Hepatocyte (in vitro differentiated cells): Measurements from ENCODE around the gene MBOAT7.
"Not testable (repeated sequence)": the region's sequence is repeated elsewhere in the genome, so short reads cannot be mapped to it uniquely, and the experiment has no call there.

Source experiments
- EZH2 ChIP-seq: fragments of 200-600 bp; sonication (generic); IDR thresholded peaks from 2 replicates; pipeline ENCODE4 v1.6.1; 2016; ENCODE audit warnings: antibody characterized with exemption, mild to moderate bottlenecking, borderline replicate concordance
- TF ChIP-seq, protein P1 (sequence below): fragments of 200-600 bp; sonication (generic); IDR thresholded peaks from 2 replicates; pipeline ENCODE4 v1.5.1; 2016; ENCODE audit warnings: antibody characterized with exemption, mild to moderate bottlenecking; ENCODE audit not compliant: poor library complexity

DNA sequence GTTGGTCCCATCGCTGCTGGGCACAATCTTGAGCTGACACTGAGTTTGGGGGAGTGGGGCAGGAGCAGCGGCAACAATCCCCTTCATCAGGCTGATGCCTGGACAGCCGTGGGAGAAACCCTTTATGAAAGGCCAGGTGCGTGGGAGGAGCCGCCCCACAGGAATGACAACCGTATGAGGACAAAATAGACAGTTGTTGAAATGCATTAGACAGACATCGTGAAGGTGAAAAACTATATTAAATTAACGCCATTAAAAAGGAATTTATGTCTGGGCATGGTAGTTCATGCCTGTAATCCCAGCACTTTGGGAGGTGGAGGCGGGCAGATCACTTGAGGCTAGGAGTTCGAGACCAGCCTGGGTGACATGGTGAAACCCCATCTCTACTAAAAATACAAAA is 35.2 kb upstream of the MBOAT7 start:
- TF ChIP-seq, protein P1, sequence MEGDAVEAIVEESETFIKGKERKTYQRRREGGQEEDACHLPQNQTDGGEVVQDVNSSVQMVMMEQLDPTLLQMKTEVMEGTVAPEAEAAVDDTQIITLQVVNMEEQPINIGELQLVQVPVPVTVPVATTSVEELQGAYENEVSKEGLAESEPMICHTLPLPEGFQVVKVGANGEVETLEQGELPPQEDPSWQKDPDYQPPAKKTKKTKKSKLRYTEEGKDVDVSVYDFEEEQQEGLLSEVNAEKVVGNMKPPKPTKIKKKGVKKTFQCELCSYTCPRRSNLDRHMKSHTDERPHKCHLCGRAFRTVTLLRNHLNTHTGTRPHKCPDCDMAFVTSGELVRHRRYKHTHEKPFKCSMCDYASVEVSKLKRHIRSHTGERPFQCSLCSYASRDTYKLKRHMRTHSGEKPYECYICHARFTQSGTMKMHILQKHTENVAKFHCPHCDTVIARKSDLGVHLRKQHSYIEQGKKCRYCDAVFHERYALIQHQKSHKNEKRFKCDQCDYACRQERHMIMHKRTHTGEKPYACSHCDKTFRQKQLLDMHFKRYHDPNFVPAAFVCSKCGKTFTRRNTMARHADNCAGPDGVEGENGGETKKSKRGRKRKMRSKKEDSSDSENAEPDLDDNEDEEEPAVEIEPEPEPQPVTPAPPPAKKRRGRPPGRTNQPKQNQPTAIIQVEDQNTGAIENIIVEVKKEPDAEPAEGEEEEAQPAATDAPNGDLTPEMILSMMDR, result not testable (repeated sequence)
- TF ChIP-seq EZH2, result not testable (repeated sequence)
